ENCODE data around the gene PTCH1.

DNA sequence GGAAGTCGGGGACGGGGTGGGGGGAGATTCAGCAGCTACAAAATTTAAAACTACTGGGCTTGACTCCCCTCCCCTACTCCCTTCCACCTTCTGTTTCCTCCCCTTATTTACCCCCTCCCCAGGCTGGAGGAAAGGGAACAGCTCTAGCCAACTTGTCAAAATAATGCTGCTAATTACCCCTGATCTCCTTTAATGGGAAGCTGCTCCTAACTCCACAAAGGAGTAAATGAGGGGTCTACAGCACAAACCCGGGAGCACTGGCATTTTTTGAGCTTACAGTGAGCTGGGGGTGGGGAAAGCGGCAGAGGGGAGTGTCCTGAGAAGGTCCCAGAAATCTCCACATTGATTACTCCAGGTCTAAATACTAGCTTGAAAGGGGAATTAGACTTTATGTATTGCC is 3.1 kb downstream of the PTCH1 start:
- TF ChIP-seq, protein P1, sequence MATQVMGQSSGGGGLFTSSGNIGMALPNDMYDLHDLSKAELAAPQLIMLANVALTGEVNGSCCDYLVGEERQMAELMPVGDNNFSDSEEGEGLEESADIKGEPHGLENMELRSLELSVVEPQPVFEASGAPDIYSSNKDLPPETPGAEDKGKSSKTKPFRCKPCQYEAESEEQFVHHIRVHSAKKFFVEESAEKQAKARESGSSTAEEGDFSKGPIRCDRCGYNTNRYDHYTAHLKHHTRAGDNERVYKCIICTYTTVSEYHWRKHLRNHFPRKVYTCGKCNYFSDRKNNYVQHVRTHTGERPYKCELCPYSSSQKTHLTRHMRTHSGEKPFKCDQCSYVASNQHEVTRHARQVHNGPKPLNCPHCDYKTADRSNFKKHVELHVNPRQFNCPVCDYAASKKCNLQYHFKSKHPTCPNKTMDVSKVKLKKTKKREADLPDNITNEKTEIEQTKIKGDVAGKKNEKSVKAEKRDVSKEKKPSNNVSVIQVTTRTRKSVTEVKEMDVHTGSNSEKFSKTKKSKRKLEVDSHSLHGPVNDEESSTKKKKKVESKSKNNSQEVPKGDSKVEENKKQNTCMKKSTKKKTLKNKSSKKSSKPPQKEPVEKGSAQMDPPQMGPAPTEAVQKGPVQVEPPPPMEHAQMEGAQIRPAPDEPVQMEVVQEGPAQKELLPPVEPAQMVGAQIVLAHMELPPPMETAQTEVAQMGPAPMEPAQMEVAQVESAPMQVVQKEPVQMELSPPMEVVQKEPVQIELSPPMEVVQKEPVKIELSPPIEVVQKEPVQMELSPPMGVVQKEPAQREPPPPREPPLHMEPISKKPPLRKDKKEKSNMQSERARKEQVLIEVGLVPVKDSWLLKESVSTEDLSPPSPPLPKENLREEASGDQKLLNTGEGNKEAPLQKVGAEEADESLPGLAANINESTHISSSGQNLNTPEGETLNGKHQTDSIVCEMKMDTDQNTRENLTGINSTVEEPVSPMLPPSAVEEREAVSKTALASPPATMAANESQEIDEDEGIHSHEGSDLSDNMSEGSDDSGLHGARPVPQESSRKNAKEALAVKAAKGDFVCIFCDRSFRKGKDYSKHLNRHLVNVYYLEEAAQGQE (IDR thresholded peaks at IDR 0.05; ENCODE audit: low read depth): no peak
- TF ChIP-seq, protein P2, sequence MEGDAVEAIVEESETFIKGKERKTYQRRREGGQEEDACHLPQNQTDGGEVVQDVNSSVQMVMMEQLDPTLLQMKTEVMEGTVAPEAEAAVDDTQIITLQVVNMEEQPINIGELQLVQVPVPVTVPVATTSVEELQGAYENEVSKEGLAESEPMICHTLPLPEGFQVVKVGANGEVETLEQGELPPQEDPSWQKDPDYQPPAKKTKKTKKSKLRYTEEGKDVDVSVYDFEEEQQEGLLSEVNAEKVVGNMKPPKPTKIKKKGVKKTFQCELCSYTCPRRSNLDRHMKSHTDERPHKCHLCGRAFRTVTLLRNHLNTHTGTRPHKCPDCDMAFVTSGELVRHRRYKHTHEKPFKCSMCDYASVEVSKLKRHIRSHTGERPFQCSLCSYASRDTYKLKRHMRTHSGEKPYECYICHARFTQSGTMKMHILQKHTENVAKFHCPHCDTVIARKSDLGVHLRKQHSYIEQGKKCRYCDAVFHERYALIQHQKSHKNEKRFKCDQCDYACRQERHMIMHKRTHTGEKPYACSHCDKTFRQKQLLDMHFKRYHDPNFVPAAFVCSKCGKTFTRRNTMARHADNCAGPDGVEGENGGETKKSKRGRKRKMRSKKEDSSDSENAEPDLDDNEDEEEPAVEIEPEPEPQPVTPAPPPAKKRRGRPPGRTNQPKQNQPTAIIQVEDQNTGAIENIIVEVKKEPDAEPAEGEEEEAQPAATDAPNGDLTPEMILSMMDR (IDR thresholded peaks at IDR 0.05 in 2 of 3, conservative IDR thresholded peaks at IDR 0.05 in 1 of 3; ENCODE audit: borderline replicate concordance in 1 of 3, insufficient read depth in 1 of 3, low read depth in 2 of 3, low read length in 2 of 3): no peak
- TF ChIP-seq, protein P3, sequence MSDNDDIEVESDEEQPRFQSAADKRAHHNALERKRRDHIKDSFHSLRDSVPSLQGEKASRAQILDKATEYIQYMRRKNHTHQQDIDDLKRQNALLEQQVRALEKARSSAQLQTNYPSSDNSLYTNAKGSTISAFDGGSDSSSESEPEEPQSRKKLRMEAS (IDR thresholded peaks at IDR 0.05): no peak
- TF ChIP-seq SP1 (IDR thresholded peaks at IDR 0.05; ENCODE audit: low read depth): no peak
- TF ChIP-seq JUND (IDR thresholded peaks at IDR 0.05): no peak
- no peak for TF ChIP-seq ZNF274 (IDR thresholded peaks at IDR 0.05; ENCODE audit: low read depth, low read length)
- no peak for TF ChIP-seq TCF7L2 (IDR thresholded peaks at IDR 0.05; ENCODE audit: borderline replicate concordance, extremely low read depth, insufficient read depth, insufficient read length)
- no peak for TF ChIP-seq EZH2 (IDR thresholded peaks at IDR 0.05)
- TF ChIP-seq POLR2A (IDR thresholded peaks at IDR 0.05; ENCODE audit: borderline replicate concordance, extremely low read depth, insufficient read depth, insufficient read length): no peak
- no peak for TF ChIP-seq CEBPB (IDR thresholded peaks at IDR 0.05; ENCODE audit: low read depth)

All from HCT116 (cell line).